ENCODE data around the gene TAAR2. TPM values are rescaled to one million over a fixed set of nuclear protein-coding genes. Genes with fewer than 3 reads are reported as not detected.
"Not testable (repeated sequence)": the region's sequence is repeated elsewhere in the genome, so short reads cannot be mapped to it uniquely, and the experiment has no call there.

Gene TAAR2, protein sequence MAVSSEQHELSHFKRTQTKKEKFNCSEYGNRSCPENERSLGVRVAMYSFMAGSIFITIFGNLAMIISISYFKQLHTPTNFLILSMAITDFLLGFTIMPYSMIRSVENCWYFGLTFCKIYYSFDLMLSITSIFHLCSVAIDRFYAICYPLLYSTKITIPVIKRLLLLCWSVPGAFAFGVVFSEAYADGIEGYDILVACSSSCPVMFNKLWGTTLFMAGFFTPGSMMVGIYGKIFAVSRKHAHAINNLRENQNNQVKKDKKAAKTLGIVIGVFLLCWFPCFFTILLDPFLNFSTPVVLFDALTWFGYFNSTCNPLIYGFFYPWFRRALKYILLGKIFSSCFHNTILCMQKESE
- total RNA-seq (2014; rRNA removed), result not detected in 2 replicates
- not detected for polyA plus RNA-seq (2012)

DNA sequence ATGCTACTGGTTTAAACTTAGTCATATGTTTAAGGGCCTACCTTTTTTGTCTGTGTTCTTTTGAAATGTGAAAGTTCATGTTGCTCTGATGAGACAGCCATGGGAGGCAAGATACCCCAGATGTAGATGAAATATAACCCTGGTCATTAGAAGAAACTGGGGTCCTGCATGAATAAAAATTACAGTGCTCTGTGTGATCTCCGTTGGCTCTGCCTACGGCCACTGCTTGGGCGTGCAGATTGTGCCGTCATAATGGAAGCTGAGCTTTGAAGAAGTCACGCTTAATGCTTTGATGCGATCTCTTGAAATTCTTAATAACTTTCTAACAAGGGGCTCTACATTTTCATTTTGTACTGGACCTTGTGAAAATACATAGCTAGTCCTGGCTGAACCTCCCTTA is at the start of gene TAAR2:
Gene TAAR2 (minus strand): TSS at position 101 of the 400 bp plus-strand sequence. CDS start 0 bp downstream, at position 101.
- DNase-seq (ENCODE audit: low read depth), result no peak

DNA sequence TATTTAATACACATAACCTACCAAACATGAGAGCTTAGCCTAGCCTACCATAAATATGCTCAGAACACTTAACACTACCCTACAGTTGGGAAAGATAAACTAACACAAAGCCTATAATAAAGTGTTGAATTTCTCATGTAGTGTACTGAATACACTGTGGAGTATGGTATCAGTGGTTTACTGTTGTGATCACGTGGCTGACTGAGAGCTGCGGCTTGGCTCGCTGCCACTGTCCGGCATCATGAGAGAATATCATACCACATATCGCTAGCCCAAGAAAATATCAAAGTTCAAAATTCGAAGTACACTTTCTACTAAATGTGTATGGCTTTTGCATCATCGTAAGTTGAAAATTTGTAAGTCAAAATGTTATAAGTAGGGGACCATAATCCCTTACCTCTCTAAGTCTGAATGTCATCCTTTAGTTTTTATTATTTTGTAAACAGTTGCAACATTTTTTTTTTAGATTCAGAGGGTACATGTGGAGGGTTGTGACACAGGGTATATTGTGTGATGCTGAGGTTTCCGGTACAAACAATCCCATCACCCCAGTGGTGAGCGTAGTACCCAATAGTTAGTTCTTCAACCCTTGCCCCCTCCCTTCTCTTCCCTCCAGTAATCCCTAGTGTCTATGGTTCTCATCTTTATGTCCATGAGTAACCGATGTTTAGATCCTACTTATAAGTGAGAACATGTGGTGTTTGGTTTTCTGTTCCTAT is 49.5 kb upstream of the TAAR2 start:
- DNase-seq (ENCODE audit: low read depth), result peak; percentile 58

DNA sequence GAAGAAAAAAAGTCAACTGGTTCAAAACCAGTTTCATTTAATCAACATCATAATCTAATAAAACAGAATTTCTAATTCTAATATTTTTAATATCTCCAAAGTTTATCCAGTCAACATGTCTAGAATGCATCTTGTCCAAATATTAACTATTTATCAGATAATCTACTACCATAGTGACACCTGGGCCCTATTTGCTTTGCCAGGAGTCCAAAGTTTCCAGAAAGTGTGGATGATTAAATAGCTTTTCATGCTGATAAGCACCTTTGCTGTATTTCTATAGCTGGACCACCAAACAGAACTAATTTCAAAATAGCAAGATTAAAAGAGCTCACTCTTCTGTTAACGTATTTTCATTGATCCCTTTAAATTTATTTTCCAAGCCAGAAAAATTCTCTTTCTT is 47.2 kb upstream of the TAAR2 start:
- DNase-seq (ENCODE audit: low read depth), result no peak

DNA sequence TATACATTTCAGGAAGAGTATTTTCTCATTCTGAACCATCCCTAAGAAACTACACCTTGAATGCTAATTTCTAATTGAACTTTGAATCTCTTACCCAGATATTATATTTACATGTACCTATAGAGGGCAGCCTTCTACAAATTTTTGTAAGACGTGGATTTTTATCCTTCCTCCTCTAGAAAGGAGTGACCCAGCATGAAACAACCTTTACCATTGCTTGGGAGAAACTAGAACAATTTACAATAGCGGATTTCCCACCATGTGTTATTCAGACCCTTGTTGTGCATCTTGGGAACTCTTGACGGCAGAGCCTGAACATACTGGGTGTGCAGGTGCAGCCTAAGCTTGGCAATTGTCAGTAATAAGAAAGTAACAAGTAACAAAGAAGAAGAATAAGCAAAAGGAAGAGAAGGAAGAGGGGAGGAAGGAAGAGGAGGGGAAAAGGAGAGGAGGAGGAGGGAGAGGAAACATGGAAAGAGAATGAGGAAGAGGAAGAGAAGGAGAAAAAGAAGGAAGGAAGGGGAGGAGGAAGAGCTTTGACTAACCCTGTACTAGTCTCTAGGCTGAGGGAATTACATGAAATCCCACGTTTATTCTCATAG is 45.7 kb upstream of the TAAR2 start:
- peak; percentile 39 for DNase-seq (ENCODE audit: low read depth)

DNA sequence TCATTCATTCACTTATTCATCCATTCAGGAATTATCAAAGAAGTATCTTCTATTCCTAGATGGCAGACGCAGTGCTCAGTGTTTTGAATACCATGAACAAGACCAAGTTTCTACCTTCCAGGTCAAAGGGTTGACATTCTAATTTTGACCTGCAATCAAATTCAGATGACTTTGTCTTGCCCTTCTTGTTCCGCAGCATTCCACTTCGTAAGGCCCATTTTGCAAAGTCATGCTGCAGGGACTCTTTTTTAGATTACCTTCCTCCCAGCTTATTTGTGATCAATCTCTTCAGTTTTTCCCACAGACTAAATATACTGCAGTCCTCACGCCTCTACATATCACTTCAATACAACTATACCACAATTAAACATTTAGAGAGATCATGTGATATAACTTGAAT is 42.0 kb upstream of the TAAR2 start:
- DNase-seq (ENCODE audit: low read depth), result no peak

DNA sequence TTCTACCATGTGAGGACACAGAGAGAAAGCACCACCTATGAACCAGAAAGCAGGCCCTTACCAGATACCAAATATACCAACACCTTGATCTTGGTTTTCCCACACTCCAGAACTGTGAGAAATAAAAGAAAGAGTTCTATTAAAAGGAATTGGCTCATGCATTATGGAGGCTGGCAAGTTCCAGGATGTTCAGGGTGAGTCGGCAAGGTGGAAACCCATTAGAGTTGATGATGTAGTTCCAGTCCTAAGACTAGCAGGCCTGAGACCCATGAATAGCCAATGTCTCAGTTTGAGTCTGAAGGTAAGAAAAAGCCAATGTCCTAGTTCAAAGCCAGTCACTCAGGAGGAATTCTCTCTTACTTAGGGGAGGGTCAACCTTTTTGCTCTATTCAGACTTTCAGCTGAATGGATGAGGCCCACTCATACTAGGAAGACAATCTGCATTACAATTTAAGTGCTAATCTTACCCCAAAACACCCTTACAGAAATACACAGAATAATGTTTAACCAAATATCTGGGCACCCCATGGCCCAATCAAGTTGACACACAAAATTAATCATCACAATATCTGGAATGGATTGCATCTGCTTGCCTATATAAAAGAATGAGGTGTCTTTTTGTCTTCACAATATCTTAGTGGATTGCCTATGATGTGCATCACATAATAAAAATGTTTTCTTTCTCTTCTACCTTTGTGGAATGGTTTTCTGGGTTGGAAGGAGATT is 40.4 kb upstream of the TAAR2 start:
- no peak for DNase-seq (ENCODE audit: low read depth)

DNA sequence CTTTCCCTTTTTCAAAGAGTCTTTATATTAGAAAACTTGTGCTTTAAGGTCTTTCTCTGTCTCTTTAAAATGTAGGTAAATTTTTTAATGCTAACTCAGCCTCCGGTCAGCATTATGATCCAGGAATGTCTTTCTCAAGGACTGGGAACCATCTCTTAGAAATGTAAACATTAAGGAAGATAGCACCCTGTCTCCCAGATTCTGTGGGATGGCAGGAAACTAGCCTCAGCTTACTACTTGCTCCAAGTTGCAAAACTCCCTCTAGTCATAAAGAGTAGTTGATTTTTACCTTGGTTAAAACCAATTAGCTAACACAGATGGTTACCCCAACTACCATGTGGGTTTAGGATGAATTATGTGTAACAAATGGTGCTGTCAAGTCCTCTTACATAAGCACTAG is 39.6 kb upstream of the TAAR2 start:
- no peak for DNase-seq (ENCODE audit: low read depth)

DNA sequence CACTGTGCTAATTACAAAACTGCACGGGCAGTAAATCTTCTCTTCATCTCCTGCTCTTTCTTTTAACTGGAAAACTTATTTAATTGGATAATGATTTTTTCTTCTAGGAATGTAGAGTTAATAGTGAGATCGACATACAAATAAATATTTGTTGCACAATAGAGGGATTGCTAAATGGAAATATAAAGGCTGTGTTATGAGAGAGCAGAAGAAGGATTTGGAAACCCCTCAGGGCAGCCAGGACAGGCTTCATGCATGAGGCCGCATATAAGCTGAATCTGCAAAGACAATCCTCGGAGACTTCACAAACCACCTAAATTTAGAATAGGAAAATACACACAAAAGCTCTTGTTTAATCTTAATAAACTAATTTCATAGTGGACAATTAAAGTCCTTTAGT is 37.8 kb upstream of the TAAR2 start:
- no peak for DNase-seq (ENCODE audit: low read depth)

DNA sequence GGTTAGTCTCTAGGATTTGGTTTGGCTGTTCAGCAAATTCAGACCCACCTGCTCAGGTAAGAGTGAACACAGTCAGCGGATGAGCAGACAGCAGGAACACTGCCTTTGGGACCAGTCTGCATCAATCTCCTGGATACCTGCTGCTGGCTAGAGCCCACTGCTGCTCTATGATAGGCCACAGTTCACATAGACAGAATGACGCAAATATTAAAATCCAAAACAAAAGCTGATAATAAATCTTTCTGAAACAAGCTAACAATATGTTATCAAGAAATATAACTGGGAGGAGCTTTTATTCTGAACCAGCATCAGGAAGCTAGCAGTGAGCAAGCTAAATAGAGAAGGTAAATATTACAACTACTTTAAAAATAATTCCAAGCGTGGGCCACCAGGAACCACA is 35.0 kb upstream of the TAAR2 start, which contains the start of gene TAAR1:
Gene TAAR1 (minus strand): TSS at position 101 of the 400 bp plus-strand sequence. CDS start 13,179 bp downstream, outside the sequence.
- no peak for DNase-seq (ENCODE audit: low read depth)

DNA sequence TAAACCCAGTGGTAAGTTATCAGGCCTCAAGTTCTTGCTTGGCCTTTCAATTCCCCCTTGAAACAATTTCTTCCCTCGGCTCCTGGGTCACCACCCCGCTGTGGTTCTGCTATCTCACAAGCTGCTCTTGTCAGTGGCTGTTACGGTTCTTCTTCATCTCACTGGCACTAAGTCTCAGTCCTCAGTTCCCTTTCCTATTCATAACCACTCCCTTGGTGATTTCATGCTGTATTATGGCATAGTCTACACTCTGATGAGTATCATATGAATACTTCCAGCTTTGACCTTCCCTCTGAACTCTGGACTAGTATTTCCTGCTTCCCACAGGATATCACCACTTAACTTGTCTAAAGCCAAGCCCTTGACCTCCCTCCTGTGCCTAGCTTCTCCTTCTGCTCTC is 27.0 kb upstream of the TAAR2 start:
- no peak for DNase-seq (ENCODE audit: low read depth)

DNA sequence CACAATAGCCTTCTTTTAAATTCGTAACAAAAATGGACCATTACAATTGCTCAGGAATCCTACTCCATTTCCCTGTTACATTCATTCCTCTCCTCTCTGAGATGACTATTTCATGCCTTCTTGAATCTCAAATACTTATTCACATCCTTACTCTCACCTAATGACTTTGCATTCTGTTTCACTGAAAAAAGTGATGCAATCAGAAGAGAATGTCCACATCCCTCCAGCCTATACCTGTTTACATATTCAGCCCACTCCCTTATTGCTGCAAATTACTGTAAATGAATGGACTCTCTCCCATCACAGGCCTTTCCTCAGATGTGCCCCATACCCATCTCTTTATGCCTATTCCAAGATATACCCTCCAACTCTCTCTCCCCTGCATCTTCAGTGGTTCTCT is 26.4 kb upstream of the TAAR2 start:
- no peak for DNase-seq (ENCODE audit: low read depth)

DNA sequence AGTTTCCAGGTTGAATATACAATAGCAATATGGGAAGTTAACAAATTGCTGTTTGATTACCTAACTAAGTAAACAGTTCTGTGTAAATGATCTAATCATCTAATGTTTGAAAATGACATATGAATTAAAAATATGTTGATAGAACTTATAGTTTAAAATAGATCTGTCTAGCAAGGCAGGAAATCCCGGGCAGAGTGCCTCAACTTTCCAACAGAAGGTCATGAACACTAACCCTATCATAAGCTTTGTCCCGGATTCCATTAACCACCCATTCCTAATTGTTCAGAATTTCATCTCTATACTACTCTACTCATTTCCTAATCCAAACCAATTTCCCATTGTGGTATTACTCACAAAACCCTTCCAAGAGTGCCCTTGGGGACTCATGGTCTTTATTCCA is 24.8 kb upstream of the TAAR2 start:
- peak; percentile 49 for DNase-seq (ENCODE audit: low read depth)

DNA sequence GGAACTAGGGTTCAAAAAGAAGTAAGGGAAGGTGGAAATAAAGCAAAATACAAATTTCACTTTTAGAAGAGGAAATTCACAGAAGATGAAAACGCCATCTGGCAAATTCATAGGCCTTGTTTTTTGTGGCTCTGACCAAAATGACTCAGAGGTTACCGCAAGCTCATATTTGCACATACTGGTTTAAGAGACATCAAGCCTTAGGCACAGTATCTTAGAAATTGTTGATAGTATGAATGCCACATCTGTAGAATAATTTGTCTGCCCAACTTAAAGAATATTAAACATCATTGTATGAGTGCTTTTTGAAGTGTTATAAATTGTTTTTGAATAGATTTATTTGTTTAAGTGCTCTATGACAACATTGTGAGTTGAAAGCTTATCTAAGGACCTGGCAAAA is 24.3 kb upstream of the TAAR2 start:
- peak; percentile 88 for DNase-seq (ENCODE audit: low read depth)

DNA sequence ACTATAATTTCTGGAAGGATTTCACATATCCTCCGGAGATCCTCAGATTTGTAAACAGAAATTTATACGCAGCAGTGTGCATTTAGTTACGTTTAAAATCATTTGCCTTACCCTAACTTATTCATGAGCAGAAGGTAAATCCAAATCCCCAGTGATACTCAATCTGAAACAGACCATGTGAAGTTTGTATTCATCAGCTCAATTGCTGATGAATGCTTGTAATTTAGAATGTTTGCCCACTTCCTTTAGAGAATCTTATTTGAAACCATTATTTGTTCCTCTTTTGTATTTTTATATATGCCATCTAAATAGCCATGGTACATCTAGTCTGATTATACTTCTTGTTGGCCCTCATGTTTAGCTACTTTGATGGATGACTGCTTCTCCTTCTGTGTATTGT is 19.5 kb upstream of the TAAR2 start:
- no peak for DNase-seq (ENCODE audit: low read depth)

DNA sequence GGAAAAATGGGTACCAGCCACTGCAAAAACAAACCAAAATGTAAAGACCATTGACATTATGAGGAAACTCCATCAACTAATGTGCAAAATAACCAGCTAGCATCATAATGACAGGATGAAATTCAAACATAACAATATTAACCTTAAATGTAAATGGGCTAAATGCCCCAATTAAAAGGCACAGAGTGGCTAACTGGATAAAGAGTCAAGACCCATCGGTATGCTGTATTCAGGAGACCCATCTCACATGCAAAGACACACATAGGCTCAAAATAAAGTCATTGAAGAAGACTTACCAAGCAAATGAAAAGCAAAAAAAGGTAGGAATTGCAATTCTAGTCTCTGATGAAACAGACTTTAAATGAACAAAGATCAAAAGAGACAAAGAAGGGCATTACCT is 13.1 kb upstream of the TAAR2 start:
- DNase-seq (ENCODE audit: low read depth), result not testable (repeated sequence)

DNA sequence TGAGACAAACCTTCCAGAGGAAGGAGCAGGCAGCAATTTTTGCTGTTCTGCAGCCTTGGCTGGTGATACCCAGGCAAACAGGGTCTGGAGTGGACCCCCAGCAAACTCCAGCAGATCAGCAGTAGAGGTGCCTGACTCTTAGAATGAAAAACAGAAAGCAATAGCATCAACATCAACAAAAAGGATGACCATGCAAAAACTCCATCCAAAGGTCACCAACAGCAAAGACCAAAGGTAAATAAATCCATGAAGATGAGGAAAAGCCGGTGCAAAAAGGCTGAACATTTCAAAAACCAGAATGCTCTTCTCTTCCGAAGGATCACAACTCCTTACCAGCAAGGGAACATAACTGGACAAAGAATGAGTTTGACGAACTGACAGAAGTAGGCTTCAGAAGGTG is 11.8 kb upstream of the TAAR2 start:
- not testable (repeated sequence) for DNase-seq (ENCODE audit: low read depth)

DNA sequence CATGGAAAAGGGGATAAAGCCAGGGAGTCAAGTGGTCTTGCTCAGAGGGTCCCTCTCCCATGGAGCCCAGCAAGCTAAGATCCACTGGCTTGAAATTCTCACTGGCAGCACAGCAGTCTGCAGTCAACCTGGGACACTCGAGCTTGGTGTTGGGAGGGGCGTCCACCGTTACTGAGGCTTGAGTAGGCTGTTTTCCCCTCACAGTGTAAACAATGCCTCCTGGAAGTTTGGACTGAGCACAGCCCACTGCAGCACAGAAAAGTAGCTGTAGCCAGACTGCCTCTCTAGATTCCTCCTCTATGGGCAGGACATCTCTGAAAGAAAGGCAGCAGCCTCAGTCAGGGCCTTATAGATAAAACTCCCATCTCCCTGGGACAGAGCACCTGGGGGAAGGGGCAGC is 11.2 kb upstream of the TAAR2 start:
- not testable (repeated sequence) for DNase-seq (ENCODE audit: low read depth)

DNA sequence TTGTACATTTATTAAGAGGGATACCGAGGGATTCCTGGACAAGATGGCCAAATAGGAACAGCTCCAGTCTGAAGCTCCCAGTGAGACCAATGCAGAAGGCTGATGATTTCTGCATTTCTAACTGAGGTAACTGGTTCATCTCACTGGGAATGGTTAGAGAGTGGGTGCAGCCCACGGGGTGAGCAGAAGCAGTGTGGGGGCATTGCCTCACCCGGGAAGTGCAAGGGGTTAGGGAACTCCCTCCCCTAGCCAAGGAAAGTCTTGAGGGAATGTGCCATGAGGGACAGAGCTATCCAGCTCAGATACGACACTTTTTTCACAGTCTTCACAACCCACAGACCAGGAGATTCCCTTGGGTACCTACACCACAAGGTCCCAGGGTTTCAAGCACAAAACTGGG is 10.7 kb upstream of the TAAR2 start:
- DNase-seq (ENCODE audit: low read depth), result no peak

DNA sequence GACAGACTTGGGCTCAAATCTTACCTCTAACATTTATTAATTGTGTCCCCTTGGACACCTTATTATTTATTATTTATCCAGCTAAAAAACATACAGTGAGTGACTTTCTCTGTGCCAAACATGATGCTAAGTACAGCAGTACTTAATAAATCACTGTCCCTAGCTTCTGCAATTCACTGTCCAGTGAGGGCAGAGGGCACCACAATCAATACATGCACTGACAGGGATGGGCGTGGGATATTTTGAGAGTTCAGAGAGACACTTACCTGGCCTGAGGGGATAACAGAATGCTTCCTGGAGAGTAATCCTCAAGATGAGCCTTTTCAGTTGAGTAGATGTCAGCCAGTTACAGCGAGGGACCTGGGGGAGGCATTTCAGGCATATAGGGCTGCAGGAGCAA is 9.3 kb upstream of the TAAR2 start:
- no peak for DNase-seq (ENCODE audit: low read depth)

DNA sequence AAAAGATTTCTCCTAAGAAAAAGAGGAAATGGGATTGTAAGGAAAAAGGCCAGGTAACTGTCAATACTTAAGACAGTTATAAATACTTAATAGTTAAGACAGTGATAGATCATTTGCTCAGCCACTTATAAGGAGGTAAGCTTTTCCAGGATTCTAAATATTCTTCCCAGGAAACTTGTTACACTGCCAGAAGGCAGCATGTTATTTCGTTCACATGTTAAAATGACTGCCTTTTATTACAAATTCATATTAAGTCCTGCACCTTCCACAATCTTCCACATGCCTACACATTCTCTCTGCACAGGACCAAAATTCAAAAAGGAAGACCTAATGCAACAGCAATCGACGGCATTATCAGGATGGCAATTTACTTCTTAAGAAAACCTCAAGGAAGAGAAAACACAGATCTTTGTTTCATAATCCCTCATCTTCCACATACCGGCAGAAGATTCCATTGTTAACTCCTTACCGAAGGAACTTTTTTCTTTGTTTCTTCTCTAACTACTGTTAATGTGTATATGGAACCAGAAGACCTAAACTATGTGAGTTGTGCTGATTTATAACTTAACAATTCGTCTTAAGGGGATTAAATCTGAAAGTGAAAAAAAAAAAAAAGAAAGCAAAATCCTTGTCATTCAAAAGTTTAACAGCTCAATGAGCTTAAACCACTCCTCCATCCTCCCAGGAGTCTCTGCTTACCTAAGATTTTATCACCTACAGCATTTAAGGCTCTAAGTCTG is 799 bp downstream of the TAAR2 start:
- DNase-seq (ENCODE audit: low read depth), result no peak

DNA sequence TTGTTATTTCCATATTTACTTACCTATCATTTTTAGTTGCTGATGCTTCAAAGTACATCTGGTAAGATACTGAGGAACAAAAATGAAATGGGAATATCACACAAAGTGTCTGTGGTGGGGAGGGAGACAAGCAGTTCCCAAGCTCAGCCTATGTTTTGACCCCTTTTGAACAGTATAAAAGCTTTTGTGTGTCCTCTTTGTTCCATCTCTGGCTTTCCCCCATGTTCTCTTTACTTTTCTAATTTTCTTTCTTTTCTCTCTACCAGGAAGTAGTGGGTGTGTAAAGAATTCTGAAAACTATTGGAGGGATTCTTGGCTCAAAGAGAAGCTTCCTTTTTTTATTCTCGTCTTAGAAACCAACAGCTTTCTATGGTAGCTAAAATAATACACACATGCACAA is 7.4 kb downstream of the TAAR2 start:
- DNase-seq (ENCODE audit: low read depth), result no peak

All from LHCN-M2 (cell line).